ENCODE measurements around the gene PLA2G4F. TPM values are rescaled to one million over a fixed set of nuclear protein-coding genes. Genes with fewer than 3 reads are reported as not detected.
A peak's percentile ranks its signal among the peaks of the same experiment; 100 is the strongest.

The PLA2G4F gene
- total and polyA plus RNA-seq, 7 donors, result 0.20 to 5.3 (median 1.9) TPM

- Histone ChIP-seq H3K4me1 (peaks cover 11% of the 10 kb centered on the region), H3K36me3 (ENCODE audit: insufficient read depth in 1 of 2, low read depth in 1 of 2) (peaks cover 5 to 96% of the 10 kb centered on the region in 2 donors), H3K9me3 (no peaks in the 10 kb centered on the region), H3K4me3 (no peak overlapping the region), H3K27me3 (ENCODE audit: insufficient read depth in 3 of 3, low read length in 2 of 3) (no peaks in the 10 kb centered on the region), H3K27ac (no peak overlapping the region)
- ATAC-seq, result no peak
- TF ChIP-seq, protein P1, sequence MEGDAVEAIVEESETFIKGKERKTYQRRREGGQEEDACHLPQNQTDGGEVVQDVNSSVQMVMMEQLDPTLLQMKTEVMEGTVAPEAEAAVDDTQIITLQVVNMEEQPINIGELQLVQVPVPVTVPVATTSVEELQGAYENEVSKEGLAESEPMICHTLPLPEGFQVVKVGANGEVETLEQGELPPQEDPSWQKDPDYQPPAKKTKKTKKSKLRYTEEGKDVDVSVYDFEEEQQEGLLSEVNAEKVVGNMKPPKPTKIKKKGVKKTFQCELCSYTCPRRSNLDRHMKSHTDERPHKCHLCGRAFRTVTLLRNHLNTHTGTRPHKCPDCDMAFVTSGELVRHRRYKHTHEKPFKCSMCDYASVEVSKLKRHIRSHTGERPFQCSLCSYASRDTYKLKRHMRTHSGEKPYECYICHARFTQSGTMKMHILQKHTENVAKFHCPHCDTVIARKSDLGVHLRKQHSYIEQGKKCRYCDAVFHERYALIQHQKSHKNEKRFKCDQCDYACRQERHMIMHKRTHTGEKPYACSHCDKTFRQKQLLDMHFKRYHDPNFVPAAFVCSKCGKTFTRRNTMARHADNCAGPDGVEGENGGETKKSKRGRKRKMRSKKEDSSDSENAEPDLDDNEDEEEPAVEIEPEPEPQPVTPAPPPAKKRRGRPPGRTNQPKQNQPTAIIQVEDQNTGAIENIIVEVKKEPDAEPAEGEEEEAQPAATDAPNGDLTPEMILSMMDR (IDR thresholded peaks at IDR 0.05), result no peak
- 90 to 91% (median 91%) methylated on average over 9 of the region's 9 CpGs for WGBS, 3 donors
- no peak for DNase-seq
- intact Hi-C loops (cut with DNase I), result no loop called here
These were observed 6.9 kb upstream of the PLA2G4F start for GRCh38 chr15:42163291-42163690.

- TF ChIP-seq, protein P1 (IDR thresholded peaks at IDR 0.05), result no peak
- Histone ChIP-seq H3K4me3 (no peak overlapping the region), H3K4me1 (peaks cover 36% of the 10 kb centered on the region), H3K27ac (no peak overlapping the region), H3K27me3 (ENCODE audit: insufficient read depth in 3 of 3, low read length in 2 of 3) (no peaks in the 10 kb centered on the region), H3K36me3 (ENCODE audit: insufficient read depth in 1 of 2, low read depth in 1 of 2) (peaks cover 5 to 64% of the 10 kb centered on the region in 2 donors), H3K9me3 (no peaks in the 10 kb centered on the region)
- intact Hi-C loops (cut with DNase I), result no loop called here
- ATAC-seq (no peak), DNase-seq (no peak)
- 83 to 88% (median 84%) methylated on average over 7 of the region's 7 CpGs for WGBS, 3 donors
These were observed 3.7 kb upstream of the PLA2G4F start for GRCh38 chr15:42160136-42160535.

DNA sequence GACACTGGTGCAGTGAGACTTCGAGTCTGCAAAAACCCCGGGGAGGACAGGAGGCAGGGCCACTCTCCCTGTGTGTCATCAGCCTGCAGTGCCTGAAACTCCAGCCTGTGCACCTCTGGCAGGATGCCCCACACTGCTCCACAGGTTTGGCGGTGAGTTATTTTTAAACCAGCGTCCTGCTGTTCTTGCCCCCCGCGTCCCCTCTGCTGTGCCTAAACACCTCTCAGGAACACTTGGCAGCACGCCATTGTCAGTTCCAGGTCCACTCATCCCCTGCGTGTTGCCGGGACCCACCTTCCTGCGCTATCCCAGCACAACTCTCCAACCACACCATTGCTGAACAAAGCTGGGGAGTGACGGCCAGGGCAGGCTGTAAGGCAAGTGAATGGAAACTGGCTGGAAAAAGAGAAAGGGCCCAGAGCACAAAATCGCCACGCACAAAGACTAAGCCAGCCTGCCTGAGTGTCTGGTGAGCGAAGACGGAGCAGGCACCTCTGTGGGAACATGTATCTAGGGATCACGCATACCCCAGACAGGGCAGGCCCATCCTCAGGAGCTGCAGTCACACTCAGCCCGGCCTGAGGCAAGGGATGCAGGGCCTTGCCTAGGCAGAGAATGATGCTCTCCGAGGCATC lies 3.1 kb upstream of the PLA2G4F start:
- WGBS, 3 donors, result 74 to 78% (median 75%) methylated on average over 18 of the region's 18 CpGs
- ATAC-seq (peak; percentile 39 to 65 (median 50)), DNase-seq (peak; percentile 49 to 83)
- H3K9me3 ChIP-seq, result no peaks in the 10 kb centered on the region
- TF ChIP-seq, protein P1 (IDR thresholded peaks at IDR 0.05), result no peak
- peak overlapping the region; percentile 71 for H3K27ac ChIP-seq
- H3K4me1 ChIP-seq, result peaks cover 36% of the 10 kb centered on the region
- intact Hi-C loops (cut with DNase I), result no loop called here
- H3K27me3 ChIP-seq (ENCODE audit: insufficient read depth in 3 of 3, low read length in 2 of 3), result no peaks in the 10 kb centered on the region
- no peak overlapping the region for H3K4me3 ChIP-seq
- H3K36me3 ChIP-seq (ENCODE audit: insufficient read depth in 1 of 2, low read depth in 1 of 2), result peaks cover 2 to 58% of the 10 kb centered on the region in 2 donors

DNA sequence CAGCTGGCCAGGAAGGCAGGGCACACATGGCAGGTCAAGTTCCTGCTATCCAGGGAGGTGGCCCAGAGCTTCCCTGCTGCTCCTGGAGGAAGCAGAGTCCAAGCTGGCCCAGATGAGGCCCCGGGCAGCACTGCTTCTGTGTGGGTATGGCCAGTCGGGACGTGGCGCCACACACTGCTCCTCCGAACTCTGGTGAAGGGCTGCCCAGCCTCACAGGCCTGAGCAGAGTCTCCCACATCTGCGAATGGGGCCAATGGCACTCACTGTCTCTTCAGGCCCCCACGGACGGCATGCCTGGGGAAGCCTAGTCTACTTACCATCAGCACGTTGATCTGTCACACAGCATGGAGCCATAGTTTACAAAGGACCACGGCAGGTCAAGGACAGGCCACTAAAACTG lies 2.5 kb upstream of the PLA2G4F start:
- Histone ChIP-seq H3K27ac (peak overlapping the region; percentile 71), H3K4me1 (peaks cover 36% of the 10 kb centered on the region), H3K27me3 (ENCODE audit: insufficient read depth in 3 of 3, low read length in 2 of 3) (no peaks in the 10 kb centered on the region), H3K4me3 (no peak overlapping the region), H3K36me3 (ENCODE audit: insufficient read depth in 1 of 2, low read depth in 1 of 2) (peaks cover 2 to 52% of the 10 kb centered on the region in 2 donors), H3K9me3 (no peaks in the 10 kb centered on the region)
- TF ChIP-seq, protein P1 (IDR thresholded peaks at IDR 0.05), result no peak
- DNase-seq (no peak), ATAC-seq (no peak)
- 85 to 92% (median 90%) methylated on average over 10 of the region's 10 CpGs for WGBS, 3 donors
- intact Hi-C loops (cut with DNase I), result no loop called here

Data from psoas muscle (tissue), 8 donors.